NCI-H1694 treated with DMSO at 0.1 percent for 48 hours (cell line): Measurements from ENCODE around the gene RPF1.
"Not testable (repeated sequence)": the region's sequence is repeated elsewhere in the genome, so short reads cannot be mapped to it uniquely, and the experiment has no call there.

Experiments used
- DNase-seq: peaks from one replicate; lab custom pipeline; 2025; lab: John Stamatoyannopoulos, UW

Gene RPF1

GRCh38 chr1:84492726-84493125, 13.7 kb downstream of the RPF1 start:
- DNase-seq = no peak

- DNase-seq = no peak
These were observed 14.7 kb downstream of the RPF1 start for GRCh38 chr1:84493747-84494146.

GRCh38 chr1:84496498-84496897, 17.4 kb downstream of the RPF1 start:
- no peak for DNase-seq

GRCh38 chr1:84497631-84498275, 18.7 kb downstream of the RPF1 start:
- no peak for DNase-seq

- no peak for DNase-seq
These were observed 23.9 kb downstream of the RPF1 start for GRCh38 chr1:84502927-84503326.

- no peak for DNase-seq
These were observed 25.8 kb downstream of the RPF1 start for GRCh38 chr1:84504580-84505492.

GRCh38 chr1:84505493-84506001, 26.5 kb downstream of the RPF1 start:
- peak; percentile 13 for DNase-seq

GRCh38 chr1:84506002-84506728, 27.1 kb downstream of the RPF1 start, which contains the start of the genes GNG5 and SPATA1:
GNG5 (minus strand) TSS chr1:84506581; CDS start chr1:84506091, 490 bp downstream.
SPATA1 (plus strand) TSS chr1:84506386; CDS start chr1:84516360, 9,974 bp downstream.
- peak; percentile 89 for DNase-seq

GRCh38 chr1:84506729-84507453, 27.8 kb downstream of the RPF1 start:
- DNase-seq = no peak

GRCh38 chr1:84507887-84508286, 28.8 kb downstream of the RPF1 start:
- not testable (repeated sequence) for DNase-seq

GRCh38 chr1:84508510-84508909, 29.4 kb downstream of the RPF1 start:
- no peak for DNase-seq

GRCh38 chr1:84509029-84509428, 30.0 kb downstream of the RPF1 start:
- DNase-seq = no peak

GRCh38 chr1:84510165-84510564, 31.1 kb downstream of the RPF1 start:
- DNase-seq = no peak

- no peak for DNase-seq
These were observed 31.6 kb downstream of the RPF1 start for GRCh38 chr1:84510668-84511067.

GRCh38 chr1:84524590-84524989, 45.5 kb downstream of the RPF1 start:
- no peak for DNase-seq

- no peak for DNase-seq
These were observed 46.7 kb downstream of the RPF1 start for GRCh38 chr1:84525779-84526178.

- DNase-seq = no peak
These were observed 59.5 kb downstream of the RPF1 start for GRCh38 chr1:84538599-84538998.

- no peak for DNase-seq
These were observed 60.9 kb downstream of the RPF1 start for GRCh38 chr1:84539972-84540371.

GRCh38 chr1:84540759-84541158, 61.7 kb downstream of the RPF1 start:
- no peak for DNase-seq

GRCh38 chr1:84541679-84542078, 62.6 kb downstream of the RPF1 start:
- peak; percentile 8 for DNase-seq
